HG02852 (cell line): ENCODE results near the gene METTL25B.
A peak's percentile ranks its signal among the peaks of the same experiment; 100 is the strongest.

Experiments used
- ATAC-seq: cut with Tn5 transposase; IDR thresholded peaks from one replicate; pipeline ENCODE4 v1.9.1; 2021; ENCODE audit warnings: mild to moderate bottlenecking, moderate library complexity; ENCODE audit not compliant: unreplicated experiment

Gene METTL25B

GRCh38 chr1:156700736-156701531 is 27.3 kb upstream of the METTL25B start:
- ATAC-seq, result no peak

- no peak for ATAC-seq
Measured at GRCh38 chr1:156703336-156703735, 24.9 kb upstream of the METTL25B start.

- ATAC-seq, result no peak
Measured at GRCh38 chr1:156703741-156704140, 24.5 kb upstream of the METTL25B start.

GRCh38 chr1:156704166-156704711 is 24.0 kb upstream of the METTL25B start:
- ATAC-seq, result no peak

- ATAC-seq, result no peak
Measured at GRCh38 chr1:156704930-156705320, 23.3 kb upstream of the METTL25B start.

- no peak for ATAC-seq
Measured at GRCh38 chr1:156705321-156705917, 22.9 kb upstream of the METTL25B start, which contains the start of gene CRABP2. CRABP2 (minus strand) TSS chr1:156705583; CDS start chr1:156705446, 137 bp downstream.

- ATAC-seq, result no peak
Measured at GRCh38 chr1:156705918-156706656, 22.2 kb upstream of the METTL25B start.

GRCh38 chr1:156706657-156707416 is 21.4 kb upstream of the METTL25B start:
- no peak for ATAC-seq

GRCh38 chr1:156707417-156708217 is 20.7 kb upstream of the METTL25B start:
- ATAC-seq, result no peak

- ATAC-seq, result no peak
Measured at GRCh38 chr1:156708218-156708661, 20.0 kb upstream of the METTL25B start.

- ATAC-seq, result no peak
Measured at GRCh38 chr1:156709031-156709430, 19.2 kb upstream of the METTL25B start.

- ATAC-seq, result no peak
Measured at GRCh38 chr1:156709757-156710489, 18.3 kb upstream of the METTL25B start.

GRCh38 chr1:156711011-156711817 is 17.1 kb upstream of the METTL25B start:
- ATAC-seq, result no peak

- no peak for ATAC-seq
Measured at GRCh38 chr1:156712626-156713025, 15.6 kb upstream of the METTL25B start.

- ATAC-seq, result no peak
Measured at GRCh38 chr1:156714830-156715229, 13.4 kb upstream of the METTL25B start.

GRCh38 chr1:156717351-156717750 is 10.9 kb upstream of the METTL25B start:
- no peak for ATAC-seq

GRCh38 chr1:156721131-156721530 is 7.1 kb upstream of the METTL25B start:
- no peak for ATAC-seq

GRCh38 chr1:156721535-156721934 is 6.7 kb upstream of the METTL25B start:
- peak; percentile 50 for ATAC-seq
